ENCODE measurements around the gene CTNNBL1.

CTNNBL1 gene

DNA sequence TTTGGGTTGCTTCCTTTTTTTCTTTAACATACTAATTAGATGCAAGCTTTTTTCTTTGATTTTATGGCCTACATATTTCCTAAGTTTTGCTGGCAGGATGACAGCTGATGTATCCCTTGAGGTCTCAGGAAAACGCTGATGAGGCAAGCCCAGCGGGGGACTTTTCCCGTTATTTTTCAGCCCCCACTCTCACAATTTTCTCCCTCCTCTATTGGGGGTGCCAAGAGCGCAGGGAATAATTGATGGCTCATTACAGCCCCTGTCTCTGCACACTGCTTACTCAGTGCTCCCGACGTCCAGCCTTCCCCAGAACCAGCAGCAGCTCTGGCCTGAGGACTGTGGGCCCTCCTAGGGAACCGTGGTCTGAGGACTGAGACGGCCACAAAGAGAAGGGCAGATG is 170.5 kb downstream of the CTNNBL1 start:
- Histone ChIP-seq H3K36me3 (ENCODE audit: control insufficient read depth in 1 of 2, insufficient read depth in 2 of 2, low read length in 2 of 2) (peaks cover 19 to 28% of the 10 kb centered on the region in 2 experiments), H3K27me3 (ENCODE audit: insufficient read depth, low read length) (no peaks in the 10 kb centered on the region), H2AK5ac (ENCODE audit: low read length) (no peak overlapping the region), H2BK12ac (ENCODE audit: low read length) (no peak overlapping the region), H4K12ac (ENCODE audit: low read depth, low read length) (no peak overlapping the region), H3K4me1 (ENCODE audit: control insufficient read depth in 1 of 2, insufficient read depth in 2 of 2, low read length in 2 of 2) (peaks cover under 1 to 1% of the 10 kb centered on the region in 2 experiments), H4K8ac (ENCODE audit: low read depth, low read length) (no peak overlapping the region), H3K79me2 (ENCODE audit: control insufficient read depth, insufficient read depth, low read length, poor library complexity) (no peaks in the 10 kb centered on the region), H3K79me1 (ENCODE audit: low read length) (no peaks in the 10 kb centered on the region), H4K91ac (ENCODE audit: low read depth, low read length) (no peak overlapping the region), H3K9me3 (ENCODE audit: insufficient read depth, low read depth, low read length) (no peaks in the 10 kb centered on the region), H3K9ac (ENCODE audit: low read length) (no peak overlapping the region), H3K14ac (ENCODE audit: low read length) (no peak overlapping the region), H2AFZ (ENCODE audit: insufficient read depth, low read length, poor library complexity) (no peak overlapping the region), H3K18ac (ENCODE audit: low read length) (no peak overlapping the region), H3K4me2 (ENCODE audit: low read length) (no peak overlapping the region), H3K4me3 (ENCODE audit: low read depth, low read length) (no peak overlapping the region), H2BK5ac (ENCODE audit: low read depth, low read length, poor library complexity) (no peak overlapping the region), H3K23ac (ENCODE audit: low read length) (no peak overlapping the region), H3K27ac (ENCODE audit: low read depth, low read length) (no peak overlapping the region), H2BK120ac (ENCODE audit: insufficient read depth, low read length, poor library complexity) (no peak overlapping the region), H3K4ac (ENCODE audit: low read depth, low read length) (no peak overlapping the region)
- no peak for DNase-seq
- no CpG with 5 or more reads among the region's 8 CpGs for WGBS (ENCODE audit: extremely low coverage, insufficient coverage, insufficient read length)

GRCh38 chr20:37866051-37866450 is 172.2 kb downstream of the CTNNBL1 start:
- H4K91ac ChIP-seq (ENCODE audit: low read depth, low read length): no peak overlapping the region
- H3K4me1 ChIP-seq (ENCODE audit: control insufficient read depth in 1 of 2, insufficient read depth in 2 of 2, low read length in 2 of 2): peaks cover 1 to 5% of the 10 kb centered on the region in 2 experiments
- no peak overlapping the region for H2AFZ ChIP-seq (ENCODE audit: insufficient read depth, low read length, poor library complexity)
- no peaks in the 10 kb centered on the region for H3K9me3 ChIP-seq (ENCODE audit: insufficient read depth, low read depth, low read length)
- H4K12ac ChIP-seq (ENCODE audit: low read depth, low read length): no peak overlapping the region
- H2BK12ac ChIP-seq (ENCODE audit: low read length): no peak overlapping the region
- no peak overlapping the region for H3K4me3 ChIP-seq (ENCODE audit: low read depth, low read length)
- no CpG with 5 or more reads among the region's 10 CpGs for WGBS (ENCODE audit: extremely low coverage, insufficient coverage, insufficient read length)
- no peak overlapping the region for H4K8ac ChIP-seq (ENCODE audit: low read depth, low read length)
- no peak overlapping the region for H3K4me2 ChIP-seq (ENCODE audit: low read length)
- no peak overlapping the region for H2BK120ac ChIP-seq (ENCODE audit: insufficient read depth, low read length, poor library complexity)
- H3K9ac ChIP-seq (ENCODE audit: low read length): no peak overlapping the region
- no peak overlapping the region for H2AK5ac ChIP-seq (ENCODE audit: low read length)
- peaks cover 15 to 22% of the 10 kb centered on the region in 2 experiments for H3K36me3 ChIP-seq (ENCODE audit: control insufficient read depth in 1 of 2, insufficient read depth in 2 of 2, low read length in 2 of 2)
- H3K27me3 ChIP-seq (ENCODE audit: insufficient read depth, low read length): no peaks in the 10 kb centered on the region
- no peaks in the 10 kb centered on the region for H3K79me2 ChIP-seq (ENCODE audit: control insufficient read depth, insufficient read depth, low read length, poor library complexity)
- H3K79me1 ChIP-seq (ENCODE audit: low read length): no peaks in the 10 kb centered on the region
- no peak overlapping the region for H3K18ac ChIP-seq (ENCODE audit: low read length)
- no peak for DNase-seq
- no peak overlapping the region for H3K23ac ChIP-seq (ENCODE audit: low read length)
- H3K4ac ChIP-seq (ENCODE audit: low read depth, low read length): no peak overlapping the region
- no peak overlapping the region for H3K27ac ChIP-seq (ENCODE audit: low read depth, low read length)
- no peak overlapping the region for H3K14ac ChIP-seq (ENCODE audit: low read length)
- no peak overlapping the region for H2BK5ac ChIP-seq (ENCODE audit: low read depth, low read length, poor library complexity)

GRCh38 chr20:37867289-37868195 is 173.7 kb downstream of the CTNNBL1 start:
- Histone ChIP-seq H3K14ac (ENCODE audit: low read length) (no peak overlapping the region), H3K36me3 (ENCODE audit: control insufficient read depth in 1 of 2, insufficient read depth in 2 of 2, low read length in 2 of 2) (peaks cover 20 to 22% of the 10 kb centered on the region in 2 experiments), H3K9me3 (ENCODE audit: insufficient read depth, low read depth, low read length) (no peaks in the 10 kb centered on the region), H3K27me3 (ENCODE audit: insufficient read depth, low read length) (no peaks in the 10 kb centered on the region), H3K18ac (ENCODE audit: low read length) (no peak overlapping the region), H2BK12ac (ENCODE audit: low read length) (no peak overlapping the region), H3K4me3 (ENCODE audit: low read depth, low read length) (no peak overlapping the region), H3K23ac (ENCODE audit: low read length) (no peak overlapping the region), H2AK5ac (ENCODE audit: low read length) (no peak overlapping the region), H3K4me2 (ENCODE audit: low read length) (no peak overlapping the region), H2BK5ac (ENCODE audit: low read depth, low read length, poor library complexity) (no peak overlapping the region), H3K9ac (ENCODE audit: low read length) (no peak overlapping the region), H3K4ac (ENCODE audit: low read depth, low read length) (no peak overlapping the region), H2BK120ac (ENCODE audit: insufficient read depth, low read length, poor library complexity) (no peak overlapping the region), H3K79me2 (ENCODE audit: control insufficient read depth, insufficient read depth, low read length, poor library complexity) (no peaks in the 10 kb centered on the region), H3K4me1 (ENCODE audit: control insufficient read depth in 1 of 2, insufficient read depth in 2 of 2, low read length in 2 of 2) (peaks cover 1 to 5% of the 10 kb centered on the region in 2 experiments), H3K79me1 (ENCODE audit: low read length) (no peaks in the 10 kb centered on the region), H4K12ac (ENCODE audit: low read depth, low read length) (no peak overlapping the region), H2AFZ (ENCODE audit: insufficient read depth, low read length, poor library complexity) (no peak overlapping the region), H3K27ac (ENCODE audit: low read depth, low read length) (no peak overlapping the region), H4K8ac (ENCODE audit: low read depth, low read length) (no peak overlapping the region), H4K91ac (ENCODE audit: low read depth, low read length) (no peak overlapping the region)
- DNase-seq: no peak
- no CpG with 5 or more reads among the region's 15 CpGs for WGBS (ENCODE audit: extremely low coverage, insufficient coverage, insufficient read length)

DNA sequence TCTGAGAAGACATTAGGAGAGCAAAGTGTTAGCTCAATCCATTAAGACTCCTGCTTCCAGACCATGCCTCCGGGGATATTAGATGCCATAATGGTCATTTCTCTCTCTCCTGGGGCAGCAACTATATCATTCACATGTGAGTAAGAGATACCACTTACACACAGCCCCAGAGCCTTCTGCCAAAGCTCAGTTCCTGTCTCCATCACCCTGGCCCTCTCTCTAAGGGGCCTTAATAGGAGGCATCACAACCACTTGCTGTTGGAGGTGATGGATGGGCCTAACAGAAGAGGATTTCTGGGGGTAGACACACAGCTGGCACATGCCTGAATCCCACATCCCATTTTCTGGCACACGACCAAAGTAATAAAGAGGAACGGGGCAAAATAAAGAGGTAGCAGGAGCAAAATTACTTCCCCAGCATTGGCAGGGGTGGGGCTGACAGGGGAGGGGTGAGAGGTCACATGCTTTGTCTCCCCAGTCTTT is 175.1 kb downstream of the CTNNBL1 start:
- Histone ChIP-seq H3K27me3 (ENCODE audit: insufficient read depth, low read length) (no peaks in the 10 kb centered on the region), H3K14ac (ENCODE audit: low read length) (no peak overlapping the region), H3K9ac (ENCODE audit: low read length) (no peak overlapping the region), H4K12ac (ENCODE audit: low read depth, low read length) (no peak overlapping the region), H3K79me2 (ENCODE audit: control insufficient read depth, insufficient read depth, low read length, poor library complexity) (no peaks in the 10 kb centered on the region), H3K18ac (ENCODE audit: low read length) (no peak overlapping the region), H3K9me3 (ENCODE audit: insufficient read depth, low read depth, low read length) (no peaks in the 10 kb centered on the region), H3K27ac (ENCODE audit: low read depth, low read length) (no peak overlapping the region), H3K4me3 (ENCODE audit: low read depth, low read length) (no peak overlapping the region), H4K8ac (ENCODE audit: low read depth, low read length) (no peak overlapping the region), H2AFZ (ENCODE audit: insufficient read depth, low read length, poor library complexity) (no peak overlapping the region), H2BK120ac (ENCODE audit: insufficient read depth, low read length, poor library complexity) (no peak overlapping the region), H3K79me1 (ENCODE audit: low read length) (no peaks in the 10 kb centered on the region), H2AK5ac (ENCODE audit: low read length) (no peak overlapping the region), H3K23ac (ENCODE audit: low read length) (no peak overlapping the region), H3K4ac (ENCODE audit: low read depth, low read length) (no peak overlapping the region), H3K4me1 (ENCODE audit: control insufficient read depth in 1 of 2, insufficient read depth in 2 of 2, low read length in 2 of 2) (peaks cover 1 to 5% of the 10 kb centered on the region in 2 experiments), H4K91ac (ENCODE audit: low read depth, low read length) (no peak overlapping the region), H3K36me3 (ENCODE audit: control insufficient read depth in 1 of 2, insufficient read depth in 2 of 2, low read length in 2 of 2) (peaks cover 21 to 26% of the 10 kb centered on the region in 2 experiments), H2BK12ac (ENCODE audit: low read length) (no peak overlapping the region), H2BK5ac (ENCODE audit: low read depth, low read length, poor library complexity) (no peak overlapping the region), H3K4me2 (ENCODE audit: low read length) (no peak overlapping the region)
- WGBS (ENCODE audit: extremely low coverage, insufficient coverage, insufficient read length): no CpG with 5 or more reads among the region's 3 CpGs
- DNase-seq: no peak
